Kidney (tissue), 14 donors: ENCODE measurements around the gene SHISAL1. TPM values are rescaled to one million over a fixed set of nuclear protein-coding genes. Genes with fewer than 3 reads are reported as not detected.

Experiments used
- DNase-seq, 5 donors: peaks; one replicate each; pipeline ENCODE4 v3.0.0-alpha.2; 2013 to 2020
- FAIRE-seq: peaks from 2 replicates; lab custom pipeline; 2012; peaks lifted over from hg19 to GRCh38; lab: Jason Lieb, UNC
- H3K27ac ChIP-seq, 2 donors: one replicate each; pipeline ENCODE4 v1.7.0; 2013; ENCODE audit warnings: low read depth in 2 of 2, low read length in 2 of 2, inconsistent platforms in 1 of 2
- H3K27me3 ChIP-seq: one replicate; pipeline ENCODE4 v1.7.1; 2013; ENCODE audit warnings: low read length, inconsistent platforms; ENCODE audit not compliant: control insufficient read depth, insufficient read depth
- H3K36me3 ChIP-seq, 3 donors: one replicate each; pipeline versions ENCODE4 v1.7.0 to v1.7.1; 2013; ENCODE audit warnings: low read length in 3 of 3, control low read depth in 1 of 3, inconsistent platforms in 1 of 3; ENCODE audit not compliant: insufficient read depth in 3 of 3, control insufficient read depth in 2 of 3
- H3K4me1 ChIP-seq, 3 donors: one replicate each; pipeline versions ENCODE4 v1.7.0 to v1.7.1; 2013; ENCODE audit warnings: low read length in 3 of 3, inconsistent platforms in 1 of 3, low read depth in 1 of 3; ENCODE audit not compliant: control insufficient read depth in 2 of 3, insufficient read depth in 2 of 3
- H3K4me3 ChIP-seq, 3 donors: one replicate each; pipeline versions ENCODE4 v1.7.0 to v1.8.1; 2013; ENCODE audit warnings: low read length in 3 of 3, control low read depth in 1 of 3, inconsistent platforms in 1 of 3
- H3K9ac ChIP-seq, 3 donors: one replicate each; pipeline versions ENCODE4 v1.7.0 to v1.7.1; 2013; ENCODE audit warnings: low read length in 3 of 3, control low read depth in 1 of 3, inconsistent platforms in 1 of 3
- H3K9me3 ChIP-seq, 3 donors: one replicate each; pipeline versions ENCODE4 v1.7.0 to v1.7.1; 2013; ENCODE audit warnings: low read length in 3 of 3, control low read depth in 1 of 3, inconsistent platforms in 1 of 3; ENCODE audit not compliant: control insufficient read depth in 2 of 3, insufficient read depth in 1 of 3
- CTCF ChIP-seq: IDR thresholded peaks from 3 replicates; pipeline ENCODE4 v1.5.1; 2012; ENCODE audit warnings: mild to moderate bottlenecking, moderate library complexity, borderline replicate concordance; ENCODE audit not compliant: insufficient read depth; ENCODE audit errors: extremely low read depth
- intact Hi-C: fragments of 100-400 bp; cut with DNase I; formaldehyde crosslinking; loops from one replicate; pipeline ENCODE4 v1.11.1; 2022
- polyA plus RNA-seq: library from polyadenylated mRNA; stranded (reverse); fragments of 350-450 nt; fragmentation: Illumina TruSeq; extraction: RNeasy Lipid Tissue Mini Kit (QIAGEN cat#74804); gene quantifications from one replicate; pipeline ENCODE4 v1.2.3, GENCODE V29; 2014; ENCODE audit warnings: low read depth, low replicate concordance; ENCODE audit not compliant: insufficient read depth
- total RNA-seq: library from RNA; stranded (reverse); fragmentation: NEBNext Ultra II Directional; extraction: Animal tissue kit (Norgen Biotek cat#: 25700); gene quantifications from one replicate; pipeline ENCODE4 v1.2.1, GENCODE V29; 2021
- donor health status: control.
- donor health status: control.
- donor health status: control.
- donor health status: control.
- donor health status: control.
- donor health status: DM: yes; HTN: yes; CAD: no.
- donor health status: Normal renal cell carcinoma (clear cell type).

SHISAL1 gene
- total and polyA plus RNA-seq, 2 donors from 2014 or later, result 0.04 to 1.1 TPM

- no peak for FAIRE-seq
Measured at GRCh38 chr22:44270556-44270880, 42.2 kb downstream of the SHISAL1 start.

GRCh38 chr22:44269757-44270555 is 42.8 kb downstream of the SHISAL1 start:
- Histone ChIP-seq H3K4me1 (no peaks in the 10 kb centered on the region), H3K9me3 (no peaks in the 10 kb centered on the region), H3K9ac (no peak overlapping the region), H3K4me3 (no peak overlapping the region), H3K27me3 (no peaks in the 10 kb centered on the region), H3K27ac (no peak overlapping the region), H3K36me3 (no peaks in the 10 kb centered on the region)
- TF ChIP-seq CTCF, result no peak
- no peak for FAIRE-seq
- no peak for DNase-seq
- intact Hi-C loops, result no loop called here

More at GRCh38 chr22:44270556-44270880, 42.2 kb downstream of the SHISAL1 start:
- H3K4me1 ChIP-seq, result no peaks in the 10 kb centered on the region
- intact Hi-C loops, result no loop called here
- H3K27ac ChIP-seq, result no peak overlapping the region
- no peaks in the 10 kb centered on the region for H3K36me3 ChIP-seq
- H3K4me3 ChIP-seq, result no peak overlapping the region
- H3K27me3 ChIP-seq, result no peaks in the 10 kb centered on the region
- no peaks in the 10 kb centered on the region for H3K9me3 ChIP-seq
- peak in 1 of 5 donors; percentile 24 for DNase-seq
- no peak for TF ChIP-seq CTCF
- no peak overlapping the region for H3K9ac ChIP-seq

GRCh38 chr22:44269117-44269498 is 43.6 kb downstream of the SHISAL1 start:
- FAIRE-seq, result no peak
- no peak overlapping the region for H3K27ac ChIP-seq
- H3K4me1 ChIP-seq, result no peaks in the 10 kb centered on the region
- no peak overlapping the region for H3K4me3 ChIP-seq
- no peaks in the 10 kb centered on the region for H3K27me3 ChIP-seq
- no peaks in the 10 kb centered on the region for H3K36me3 ChIP-seq
- intact Hi-C loops, result no loop called here
- H3K9me3 ChIP-seq, result no peaks in the 10 kb centered on the region
- DNase-seq, result no peak
- TF ChIP-seq CTCF, result no peak
- H3K9ac ChIP-seq, result no peak overlapping the region
